Measurements from ENCODE around the gene BTN2A1. TPM values are rescaled to one million over a fixed set of nuclear protein-coding genes. Genes with fewer than 3 reads are reported as not detected.

The BTN2A1 gene
- total RNA-seq, 1 donor from 2014 or later: 14.5 TPM

DNA sequence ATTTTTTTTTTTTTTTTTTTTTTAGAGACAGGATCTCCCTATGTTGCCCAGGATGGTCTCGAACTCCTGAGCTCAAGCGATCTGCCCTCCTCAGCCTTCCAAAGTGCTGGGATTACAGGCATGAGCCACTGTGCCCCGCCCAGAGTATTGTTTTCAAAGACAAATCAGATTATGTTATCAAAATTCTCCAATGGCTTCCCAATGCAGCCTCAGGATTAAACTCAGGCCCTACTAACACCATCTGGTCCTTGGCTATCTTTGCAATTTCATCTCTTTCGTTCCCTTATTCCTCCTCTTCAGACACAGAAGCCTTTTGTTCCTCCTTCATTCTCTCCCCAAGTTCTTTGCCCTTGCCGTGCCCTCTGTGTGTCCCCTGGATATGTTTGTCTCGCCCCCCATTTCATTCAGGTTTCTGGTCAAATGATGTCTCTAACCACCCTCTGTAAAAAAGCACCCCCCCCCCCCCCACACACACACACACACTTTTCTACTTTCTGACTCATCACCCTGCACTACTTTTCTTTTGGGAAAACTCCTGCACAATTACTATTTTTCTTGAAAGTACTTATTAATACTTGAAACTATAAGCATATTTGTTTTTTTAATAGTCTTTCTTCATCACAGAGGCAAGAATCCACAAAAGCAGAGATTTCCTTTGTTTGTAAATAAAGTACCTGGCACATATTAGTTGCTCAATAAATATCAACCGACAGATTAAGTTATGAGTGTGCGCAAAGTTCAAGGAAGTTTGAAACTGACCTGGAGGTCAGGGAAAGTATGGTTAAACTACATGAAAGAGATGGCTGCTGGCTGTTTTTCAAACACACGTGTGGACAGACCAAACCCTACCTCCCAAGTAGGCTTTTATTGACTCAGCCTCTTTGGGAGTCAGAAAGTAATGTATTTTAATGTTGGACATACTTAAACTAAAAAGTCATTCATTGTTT, 59.0 kb downstream of the BTN2A1 start:
- intact Hi-C loops (cut with DNase I): no loop called here
- DNase-seq (ENCODE audit: missing footprints) (no peak), ATAC-seq (no peak)

Other genes starting within 250 kb of the BTN2A1 start
- gene BTN3A2, start 92.8 kb upstream of the BTN2A1 start, total RNA-seq: 17.0 TPM
- 6.0 TPM for gene BTN2A2, start 74.8 kb upstream of the BTN2A1 start, total RNA-seq
- 11.2 TPM for gene BTN3A1, start 55.7 kb upstream of the BTN2A1 start, total RNA-seq
- gene BTN3A3, start 17.5 kb upstream of the BTN2A1 start, total RNA-seq: 9.4 TPM
- not detected for gene BTN1A1, start 42.3 kb downstream of the BTN2A1 start, total RNA-seq
- gene HMGN4, start 80.4 kb downstream of the BTN2A1 start, total RNA-seq: 29.0 TPM
- gene ABT1, start 139.0 kb downstream of the BTN2A1 start, total RNA-seq: 7.6 TPM
- 14.2 TPM for gene ZNF322, start 201.8 kb downstream of the BTN2A1 start, total RNA-seq

All from Right ventricle myocardium inferior (tissue), 1 donor.